GM21786 (cell line): ENCODE measurements around the gene C1QTNF1.
A peak's percentile ranks its signal among the peaks of the same experiment; 100 is the strongest.
"Not testable (repeated sequence)": the region's sequence is repeated elsewhere in the genome, so short reads cannot be mapped to it uniquely, and the experiment has no call there.

Source experiments
- ATAC-seq: cut with Tn5 transposase; IDR thresholded peaks from one replicate; pipeline ENCODE4 v1.9.1; 2021; ENCODE audit not compliant: unreplicated experiment

The C1QTNF1 gene

GRCh38 chr17:79052131-79052530 is 28.2 kb downstream of the C1QTNF1 start:
- ATAC-seq = no peak

DNA sequence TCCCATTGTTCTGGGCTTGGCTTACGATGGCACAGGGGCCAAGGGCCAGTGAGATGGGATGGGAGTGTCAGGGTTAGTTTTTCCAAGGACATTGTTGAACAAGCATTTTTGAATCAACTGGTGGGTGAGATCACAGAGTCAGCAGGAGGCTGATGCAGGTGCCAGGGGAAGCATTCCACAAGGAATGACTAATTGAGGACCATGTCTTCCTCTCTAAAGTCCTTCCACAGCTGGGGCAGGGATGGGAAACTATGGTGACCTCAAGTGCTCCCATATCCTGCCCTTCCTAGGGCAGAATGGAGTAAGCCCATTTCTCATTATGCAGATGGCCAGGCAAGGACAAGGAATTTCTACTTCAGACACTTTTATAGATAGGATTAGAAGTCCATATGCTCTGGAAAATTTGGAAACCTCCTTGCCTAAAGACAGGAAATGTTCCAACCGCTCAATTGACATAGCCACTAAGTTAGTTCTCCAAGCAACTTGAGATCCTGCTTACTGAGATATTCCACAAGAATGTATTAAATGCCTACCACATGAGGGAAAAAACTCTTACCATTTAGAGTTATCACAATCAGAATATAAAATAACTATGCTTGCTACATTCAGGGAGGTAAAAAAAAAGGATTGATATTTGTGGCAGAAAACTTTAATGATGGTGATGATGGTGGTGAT is 29.4 kb downstream of the C1QTNF1 start:
- no peak for ATAC-seq

DNA sequence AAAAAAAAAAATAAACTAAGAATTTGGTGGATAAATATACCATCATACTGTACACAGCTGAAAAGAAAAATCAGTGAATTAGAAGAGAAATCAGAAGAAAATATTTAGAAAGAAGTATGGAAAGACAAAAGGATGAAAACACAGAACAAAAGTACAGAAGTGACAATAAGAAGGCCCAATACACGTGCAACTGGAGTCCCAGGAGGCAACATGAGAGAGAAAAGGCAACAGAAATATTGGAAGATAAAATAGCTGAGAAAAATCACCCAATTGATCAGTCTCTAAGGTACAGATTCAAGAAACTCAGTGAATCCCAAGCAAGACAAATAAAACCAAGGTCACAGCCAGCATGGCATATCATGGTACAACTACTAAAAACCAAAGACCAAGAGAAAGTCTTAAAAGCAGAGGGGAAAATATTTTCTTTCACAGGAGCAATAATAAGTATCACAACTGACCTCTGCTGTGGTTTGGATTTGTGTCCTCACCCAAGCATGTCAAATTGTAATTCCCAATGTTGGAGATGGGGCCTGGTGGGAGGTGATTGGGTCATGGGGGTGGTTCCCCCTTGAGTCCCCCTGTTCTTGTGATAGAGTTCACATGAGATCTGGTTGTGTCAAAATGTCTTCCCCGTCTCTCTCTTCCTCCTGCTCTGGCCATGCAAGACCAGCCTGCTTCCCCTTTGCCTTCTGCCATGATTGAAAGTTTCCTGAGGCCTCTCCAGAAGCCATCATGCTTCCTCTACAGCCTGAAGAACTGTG is 30.4 kb downstream of the C1QTNF1 start:
- ATAC-seq = no peak

- ATAC-seq = no peak
These were observed 31.2 kb downstream of the C1QTNF1 start for GRCh38 chr17:79055197-79055596.

GRCh38 chr17:79057737-79058385 is 33.9 kb downstream of the C1QTNF1 start:
- no peak for ATAC-seq

- ATAC-seq = no peak
These were observed 38.7 kb downstream of the C1QTNF1 start for GRCh38 chr17:79062691-79063090.

DNA sequence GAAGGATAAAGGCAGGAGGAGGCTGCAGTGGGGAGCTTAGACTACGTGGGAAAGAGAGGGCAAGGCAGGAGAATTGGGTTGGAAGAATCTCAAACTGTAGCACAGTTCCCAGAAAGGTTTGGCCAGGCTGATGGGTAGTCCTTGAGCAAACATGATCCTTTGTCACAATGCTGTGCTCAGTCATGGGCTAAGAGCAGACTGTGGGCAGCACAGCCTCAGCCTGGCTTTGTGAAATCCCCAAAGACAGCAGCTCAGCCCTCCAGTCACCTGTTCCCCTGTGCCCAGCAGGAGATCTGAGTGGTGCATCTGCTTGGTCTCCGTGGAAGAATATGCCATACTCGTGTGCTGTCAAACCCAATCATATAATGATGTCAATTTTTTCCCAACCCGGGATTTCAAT is 40.1 kb downstream of the C1QTNF1 start:
- ATAC-seq = no peak

GRCh38 chr17:79065105-79065670 is 41.2 kb downstream of the C1QTNF1 start:
- ATAC-seq = no peak

- ATAC-seq = no peak
These were observed 43.0 kb downstream of the C1QTNF1 start for GRCh38 chr17:79066963-79067362.

DNA sequence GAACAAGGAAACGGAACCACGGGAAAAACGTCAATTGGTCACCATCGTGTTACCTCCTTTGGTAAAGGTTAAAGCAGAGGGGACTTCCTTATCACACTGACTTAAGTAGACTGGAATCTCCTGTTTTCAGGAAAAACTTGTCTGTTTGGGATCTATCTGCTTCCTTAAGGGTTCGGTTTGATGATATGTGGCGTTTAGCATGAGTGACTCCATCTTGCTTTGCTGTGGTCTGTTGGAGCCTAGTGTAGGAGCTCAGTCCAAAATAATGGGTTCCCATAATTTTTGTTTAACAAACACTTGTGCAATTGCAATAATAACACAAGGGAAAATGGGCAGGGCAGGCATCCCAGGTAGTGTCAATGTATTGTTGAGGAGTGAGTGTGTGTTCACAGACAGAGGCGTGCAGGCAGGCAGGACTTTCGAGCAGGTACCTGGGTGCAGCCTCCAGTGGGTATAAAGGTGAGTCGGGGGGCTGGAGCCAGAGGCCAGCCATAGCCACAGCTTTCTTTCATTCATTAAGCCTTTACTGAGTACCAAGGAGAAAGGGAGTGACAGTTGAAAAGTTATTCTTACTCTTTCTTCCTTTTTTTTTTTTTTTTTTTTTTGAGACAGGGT is 46.4 kb downstream of the C1QTNF1 start:
- no peak for ATAC-seq

DNA sequence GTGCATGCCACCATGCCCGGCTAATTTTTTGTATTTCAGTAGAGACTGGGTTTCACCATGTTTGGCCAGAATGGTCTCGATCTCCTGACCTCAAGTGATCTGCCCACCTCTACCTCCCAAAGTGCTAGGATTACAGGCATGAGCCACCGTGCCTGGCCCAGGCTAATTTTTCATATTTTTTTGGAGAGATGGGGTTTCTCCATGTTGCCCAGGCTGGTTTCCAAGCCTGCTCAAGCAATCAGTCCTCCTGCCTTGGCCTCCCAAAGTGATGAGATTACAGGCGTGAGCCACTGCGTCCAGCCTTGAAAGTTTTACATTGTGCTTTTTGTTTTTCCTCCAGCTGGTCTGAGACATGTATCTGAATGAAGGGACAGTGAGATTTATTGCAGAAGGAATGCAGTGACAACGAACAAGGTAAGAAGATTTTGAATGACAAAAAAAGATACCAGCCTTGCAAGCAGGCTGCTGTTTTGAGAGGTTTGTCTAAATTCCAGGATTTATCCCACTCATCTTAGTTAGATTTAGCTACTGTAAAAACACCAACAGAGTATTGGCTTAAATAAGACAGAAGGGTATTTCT is 47.3 kb downstream of the C1QTNF1 start:
- no peak for ATAC-seq

- no peak for ATAC-seq
These were observed 48.6 kb downstream of the C1QTNF1 start for GRCh38 chr17:79072544-79072943.

GRCh38 chr17:79073016-79073705 is 49.2 kb downstream of the C1QTNF1 start:
- no peak for ATAC-seq

DNA sequence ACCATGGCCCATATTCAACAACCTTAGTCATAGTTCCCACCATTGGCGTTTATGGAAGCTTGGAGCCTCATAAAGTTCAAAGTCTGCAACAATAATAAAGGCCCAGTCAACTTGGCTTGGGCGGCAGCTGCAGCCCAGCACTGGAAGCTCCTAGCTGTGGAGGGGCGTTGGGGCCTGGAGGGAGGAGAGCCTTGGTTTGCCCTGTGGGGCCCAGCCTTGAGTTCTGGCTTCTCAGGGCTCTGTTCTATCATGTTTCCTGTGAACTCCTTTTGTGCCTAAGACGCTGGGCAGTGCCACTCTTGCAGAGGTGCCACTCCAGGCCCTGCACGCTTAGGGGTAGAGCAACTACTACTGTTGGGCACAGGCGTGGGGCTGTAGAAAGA is 49.7 kb downstream of the C1QTNF1 start:
- no peak for ATAC-seq

GRCh38 chr17:79074121-79074648 is 50.2 kb downstream of the C1QTNF1 start:
- ATAC-seq = not testable (repeated sequence)

GRCh38 chr17:79074649-79075445 is 50.9 kb downstream of the C1QTNF1 start, which contains the start of gene ENGASE:
TSS of gene ENGASE (plus strand) at chr17:79074824. CDS start at chr17:79074945, 121 bp downstream.
- peak; percentile 88 for ATAC-seq

- peak; percentile 11 for ATAC-seq
These were observed 51.4 kb downstream of the C1QTNF1 start for GRCh38 chr17:79075446-79075750.

DNA sequence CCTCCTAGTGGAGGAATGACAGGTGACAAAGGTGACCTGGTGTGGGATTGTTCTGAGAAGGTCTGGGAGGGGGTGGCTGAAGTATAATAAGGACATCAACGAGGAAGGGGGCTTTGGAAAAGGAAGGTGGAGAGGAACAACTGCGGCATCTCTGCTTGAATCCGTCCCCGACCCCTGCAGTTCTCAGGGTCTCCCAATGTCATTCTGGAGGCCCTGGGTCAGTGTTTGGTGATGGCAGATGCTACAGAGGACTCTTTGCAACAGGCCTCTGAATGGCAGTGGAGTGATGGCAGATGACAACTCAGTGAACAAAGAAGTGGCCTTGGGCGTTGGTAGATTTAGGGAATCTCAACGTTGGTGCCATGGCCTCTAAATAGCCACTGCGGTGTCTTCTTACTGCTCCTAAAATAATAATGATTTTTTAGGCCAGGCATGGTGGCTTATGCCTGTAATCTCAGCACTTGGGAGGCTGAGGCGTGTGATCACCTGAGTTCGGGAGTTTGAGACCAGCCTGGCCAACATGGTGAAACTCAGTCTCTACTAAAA is 52.0 kb downstream of the C1QTNF1 start:
- no peak for ATAC-seq

GRCh38 chr17:79077587-79077986 is 53.6 kb downstream of the C1QTNF1 start:
- no peak for ATAC-seq
